Activated CD4-positive, alpha-beta T cell treated with anti-CD3 and anti-CD28 coated beads, Interleukin-2, amount 50 U/mL, for 4 hours (primary cell): Measurements from ENCODE around the gene UGT1A8.
"Not testable (repeated sequence)": the region's sequence is repeated elsewhere in the genome, so short reads cannot be mapped to it uniquely, and the experiment has no call there.

ENCODE experiments used
- DNase-seq, 2 experiments: peaks; one replicate each; pipeline ENCODE4 v3.0.0-alpha.2; 2020

UGT1A8 gene

GRCh38 chr2:233617476-233617875 lies at the start of gene UGT1A8:
TSS of gene UGT1A8 (plus strand) at chr2:233617633. CDS start at chr2:233617708, 75 bp downstream.
- DNase-seq: not testable (repeated sequence)

GRCh38 chr2:233571001-233571400 lies 46.4 kb upstream of the UGT1A8 start:
- DNase-seq: no peak

- DNase-seq: no peak
Measured at GRCh38 chr2:233571462-233571861, 46.0 kb upstream of the UGT1A8 start.

GRCh38 chr2:233572468-233572867 lies 45.0 kb upstream of the UGT1A8 start:
- DNase-seq: no peak

DNA sequence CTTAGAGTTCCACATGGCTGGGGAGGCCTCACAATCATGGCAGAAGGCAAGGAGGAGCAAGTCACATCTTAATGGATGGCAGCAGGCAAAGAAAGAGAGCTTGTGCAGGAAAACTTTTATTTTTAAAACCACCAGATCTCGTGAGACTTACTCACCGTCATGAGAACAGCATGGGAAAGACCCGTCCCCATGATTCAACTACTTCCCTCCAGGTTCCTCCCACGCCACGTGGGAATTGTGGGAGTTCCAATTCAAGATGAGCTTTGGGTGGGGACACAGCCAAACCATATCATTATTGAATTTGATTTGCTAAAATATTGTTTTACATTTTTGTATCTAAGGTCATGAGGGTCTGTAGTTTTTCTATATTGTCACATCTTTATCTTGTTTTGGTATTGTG lies 40.1 kb upstream of the UGT1A8 start:
- not testable (repeated sequence) for DNase-seq

DNA sequence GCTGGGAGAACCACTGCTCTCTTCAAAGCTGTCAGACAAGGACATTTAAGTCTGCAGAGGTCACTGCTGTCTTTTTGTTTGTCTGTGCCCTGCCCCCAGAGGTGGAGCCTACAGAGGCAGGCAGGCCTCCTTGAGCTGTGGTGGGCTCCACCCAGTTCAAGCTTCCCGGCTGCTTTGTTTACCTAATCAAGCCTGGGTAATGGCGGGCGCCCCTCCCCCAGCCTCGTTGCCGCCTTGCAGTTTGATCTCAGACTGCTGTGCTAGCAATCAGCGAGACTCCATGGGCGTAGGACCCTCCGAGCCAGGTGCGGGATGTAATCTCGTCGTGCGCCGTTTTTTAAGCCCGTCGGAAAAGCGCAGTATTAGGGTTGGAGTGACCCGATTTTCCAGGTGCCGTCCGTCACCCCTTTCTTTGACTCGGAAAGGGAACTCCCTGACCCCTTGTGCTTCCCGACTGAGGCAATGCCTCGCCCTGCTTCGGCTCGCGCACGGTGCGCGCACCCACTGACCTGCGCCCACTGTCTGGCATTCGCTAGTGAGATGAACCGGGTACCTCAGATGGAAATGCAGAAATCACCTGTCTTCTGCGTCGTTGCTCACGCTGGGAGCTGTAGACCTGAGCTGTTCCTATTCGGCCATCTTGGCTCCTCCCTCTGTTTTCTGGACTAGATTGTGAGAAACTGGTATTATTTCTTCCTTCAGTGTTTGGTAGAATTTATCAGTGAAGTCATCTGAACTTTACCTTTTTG lies 34.0 kb upstream of the UGT1A8 start:
- DNase-seq: not testable (repeated sequence)

GRCh38 chr2:233584210-233584609 lies 33.2 kb upstream of the UGT1A8 start:
- no peak for DNase-seq

DNA sequence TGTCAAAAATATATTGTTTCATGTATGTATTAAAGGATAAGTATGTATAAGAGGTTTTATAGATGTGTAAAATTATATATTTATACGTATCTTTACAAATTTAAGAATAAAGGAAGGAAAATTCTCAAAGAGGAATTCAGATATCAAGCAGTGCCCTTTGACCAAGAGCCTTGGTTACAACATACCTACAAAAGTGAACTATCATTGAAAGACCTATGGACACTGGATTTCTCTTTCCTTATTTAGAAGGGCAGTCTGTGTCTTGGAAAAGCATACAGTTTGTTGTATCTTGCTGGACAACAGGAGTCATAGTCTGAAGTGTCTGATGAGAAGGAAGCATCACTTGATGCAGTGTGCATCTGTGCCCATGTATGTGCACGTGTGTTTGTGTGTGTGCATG lies 29.0 kb upstream of the UGT1A8 start:
- DNase-seq: no peak

GRCh38 chr2:233592706-233593105 lies 24.7 kb upstream of the UGT1A8 start:
- DNase-seq: not testable (repeated sequence)

GRCh38 chr2:233593201-233593600 lies 24.2 kb upstream of the UGT1A8 start:
- no peak for DNase-seq

GRCh38 chr2:233597522-233597921 lies 19.9 kb upstream of the UGT1A8 start:
- no peak for DNase-seq

DNA sequence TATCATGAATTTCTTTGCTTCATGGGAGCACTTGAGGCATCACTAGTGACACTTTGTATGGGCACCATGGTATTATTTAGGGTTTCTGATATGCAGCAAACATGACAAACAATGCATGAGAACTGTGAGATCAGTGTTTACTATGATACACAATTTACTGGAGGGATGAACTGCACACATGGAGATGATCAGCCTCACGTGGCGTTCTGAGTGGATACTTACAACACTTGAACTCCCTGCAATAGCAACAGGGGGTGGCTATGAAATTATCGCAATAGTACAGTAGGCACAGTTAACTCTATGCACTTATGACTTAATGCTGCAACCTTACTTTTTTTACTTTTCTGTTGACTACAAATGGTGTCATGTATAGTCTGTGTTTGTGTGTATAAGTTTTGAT lies 18.5 kb upstream of the UGT1A8 start:
- DNase-seq: no peak

- DNase-seq: no peak
Measured at GRCh38 chr2:233600386-233600785, 17.0 kb upstream of the UGT1A8 start.

DNA sequence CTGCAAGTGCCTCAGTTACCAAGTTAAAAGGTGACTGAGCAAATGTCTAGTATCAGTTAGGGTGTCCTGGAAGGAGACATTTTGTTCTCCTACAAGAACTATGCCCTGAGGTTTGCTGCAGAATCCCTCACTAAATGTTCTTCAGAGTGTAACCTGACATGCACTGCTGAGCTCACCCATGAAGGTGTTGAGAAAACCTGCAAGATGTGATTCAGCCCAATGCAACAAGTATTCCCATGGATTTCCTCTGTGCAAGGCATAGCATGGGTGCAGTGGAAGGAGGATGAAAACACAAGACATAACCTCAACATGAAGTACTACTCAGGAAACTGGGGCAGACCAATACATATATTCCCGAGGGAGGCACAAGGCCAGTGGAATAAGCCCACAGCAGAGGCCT lies 15.4 kb upstream of the UGT1A8 start:
- DNase-seq: no peak

DNA sequence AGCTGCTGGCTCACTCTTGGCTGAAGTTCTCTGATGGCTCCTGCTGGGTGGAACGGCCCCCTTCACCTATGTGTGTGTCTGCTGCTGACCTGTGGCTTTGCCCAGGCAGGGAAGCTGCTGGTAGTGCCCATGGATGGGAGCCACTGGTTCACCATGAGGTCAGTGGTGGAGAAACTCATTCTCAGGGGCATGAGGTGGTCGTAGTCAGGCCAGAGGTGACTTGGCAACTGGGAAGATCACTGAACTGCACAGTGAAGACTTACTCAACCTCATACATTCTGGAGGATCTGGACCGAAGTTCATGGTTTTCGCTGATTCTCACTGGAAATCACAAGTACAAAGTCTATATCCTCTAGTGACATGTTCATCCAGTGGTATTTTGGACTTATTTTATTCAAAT lies 13.9 kb upstream of the UGT1A8 start:
- no peak for DNase-seq

DNA sequence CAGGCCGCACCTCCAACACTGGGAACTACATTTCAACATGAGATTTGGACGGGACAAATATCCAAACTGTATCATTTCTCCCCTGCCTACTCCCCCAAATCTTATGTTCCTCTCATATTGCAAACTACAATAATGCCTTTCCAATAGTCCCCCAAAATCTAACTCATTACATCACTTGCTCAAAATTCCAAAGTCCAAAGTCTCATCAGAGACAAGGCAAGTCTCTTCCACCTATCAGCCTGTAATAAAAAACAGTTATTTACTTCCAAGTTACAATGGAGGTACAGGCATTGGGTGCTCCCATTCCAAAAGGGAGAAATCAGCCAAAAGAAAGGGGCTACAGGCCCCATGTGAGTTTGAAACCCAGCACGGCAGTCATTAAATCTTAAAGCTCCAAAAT lies 12.6 kb upstream of the UGT1A8 start:
- no peak for DNase-seq

DNA sequence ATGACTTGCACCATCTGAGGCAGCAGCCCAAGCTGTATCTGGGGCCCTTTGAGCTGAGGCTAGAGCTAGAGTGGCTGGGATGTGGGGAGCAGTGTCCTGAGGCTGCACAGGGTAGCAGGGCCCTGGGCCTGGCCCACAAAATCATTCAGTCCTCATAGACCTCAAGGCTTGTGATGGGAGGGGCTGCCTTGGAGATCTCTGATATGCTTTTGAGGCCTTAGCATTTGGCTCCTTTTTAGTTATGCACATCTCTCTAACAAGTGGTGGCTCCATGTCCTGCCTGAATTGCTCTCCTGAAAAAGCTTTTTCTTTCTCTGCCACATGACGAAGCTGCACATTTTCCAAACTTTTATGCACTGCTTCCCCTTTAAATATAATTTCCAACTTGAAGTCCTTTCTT lies 11.8 kb upstream of the UGT1A8 start:
- no peak for DNase-seq

- DNase-seq: no peak
Measured at GRCh38 chr2:233611284-233611683, 6.1 kb upstream of the UGT1A8 start.

DNA sequence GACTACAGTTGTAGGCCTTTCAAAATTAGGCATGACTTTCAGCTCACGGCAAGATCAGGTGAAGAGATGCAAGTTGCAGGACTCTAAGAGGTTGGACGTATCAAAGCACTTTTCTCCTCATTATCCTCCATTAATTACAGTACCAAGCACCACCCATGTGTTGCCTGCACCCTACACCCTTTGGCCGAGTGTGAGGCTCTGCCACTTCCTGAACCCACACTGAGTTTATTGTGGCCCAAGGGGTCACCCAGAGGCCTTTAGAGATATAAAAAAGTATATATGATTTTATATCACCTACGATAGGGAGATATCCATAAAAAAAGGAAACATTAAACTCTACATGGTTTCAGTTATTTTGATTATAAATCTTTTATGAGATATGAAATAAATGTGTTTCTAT lies 2.8 kb downstream of the UGT1A8 start:
- no peak for DNase-seq

GRCh38 chr2:233621863-233622262 lies 4.4 kb downstream of the UGT1A8 start:
- DNase-seq: not testable (repeated sequence)

DNA sequence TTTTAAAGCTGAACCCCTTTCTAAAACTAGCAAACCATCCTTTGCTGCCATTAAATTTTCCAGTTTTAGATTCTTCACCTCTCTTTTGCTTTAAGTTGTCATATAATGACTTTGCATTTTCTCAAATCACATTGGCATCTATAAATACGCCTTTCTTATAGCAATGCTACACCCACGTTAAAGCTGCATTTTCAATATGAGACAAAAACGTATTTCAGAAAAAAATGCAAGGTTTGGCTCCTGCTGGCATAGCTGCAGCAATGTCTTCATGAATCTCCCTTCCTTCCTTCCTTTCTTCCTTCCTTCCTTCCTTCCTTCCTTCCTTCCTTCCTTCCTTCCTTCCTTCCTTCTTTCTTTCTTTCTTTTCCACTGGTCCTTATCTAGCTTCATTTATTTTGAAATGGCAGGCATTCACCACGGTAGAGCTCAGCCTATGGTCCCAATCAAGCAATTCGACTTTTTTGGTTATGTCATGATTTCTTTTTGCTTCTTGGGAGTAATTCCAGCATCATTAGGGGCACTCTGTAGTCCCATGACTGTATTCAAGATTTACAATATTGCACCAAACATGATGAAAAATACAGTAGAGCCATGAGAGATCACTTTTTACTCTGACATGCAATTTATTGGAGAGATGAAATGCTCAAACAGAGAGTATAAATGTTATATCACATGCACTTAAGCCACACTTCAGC lies 10.0 kb downstream of the UGT1A8 start:
- no peak for DNase-seq

- DNase-seq: not testable (repeated sequence)
Measured at GRCh38 chr2:233636306-233636705, 18.9 kb downstream of the UGT1A8 start, which contains the start of gene UGT1A10. TSS of gene UGT1A10 (plus strand) at chr2:233636448. CDS start at chr2:233636523, 75 bp downstream.

GRCh38 chr2:233638836-233639235 lies 21.4 kb downstream of the UGT1A8 start:
- no peak for DNase-seq

DNA sequence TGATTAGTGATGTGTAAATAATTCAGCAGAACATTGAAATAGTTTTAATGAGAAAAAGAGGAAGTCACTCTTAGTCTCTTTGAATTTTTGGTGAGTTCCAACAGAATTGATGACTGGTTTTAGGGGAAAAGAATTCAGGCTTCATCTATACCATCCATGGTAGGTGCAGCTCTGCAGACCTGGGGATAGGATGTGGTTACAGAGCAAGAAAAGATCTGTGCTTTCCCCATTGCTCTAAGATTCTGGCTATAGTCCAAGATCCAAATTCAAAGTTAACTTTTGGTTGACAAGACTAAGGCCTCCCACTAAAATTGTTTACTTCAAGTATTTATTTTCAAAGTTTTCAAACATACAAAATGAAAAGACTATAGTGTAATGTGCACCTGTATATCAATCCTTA lies 22.4 kb downstream of the UGT1A8 start:
- DNase-seq: no peak
